ENCODE measurements around the gene ZNF132. TPM values are rescaled to one million over a fixed set of nuclear protein-coding genes. Genes with fewer than 3 reads are reported as not detected.

The ZNF132 gene
- total and polyA plus RNA-seq, 9 of the 15 experiments (the other 6 are each of a cell fraction or from before 2014, with no cell fraction given) = 0.03 to 0.42 (median 0.10) TPM; not detected in 5

GRCh38 chr19:58407658-58408151 lies 32.2 kb downstream of the ZNF132 start (continued):
- TF ChIP-seq PYGO2 (tag; IDR thresholded peaks at IDR 0.05) (no peak), L3MBTL2 (IDR thresholded peaks at IDR 0.05) (peak; percentile 43; the same call in 1 of the 2 replicates), ZNF280A (IDR thresholded peaks at IDR 0.05; ENCODE audit: low read depth, partially characterized antibody) (no peak), ZNF77 (CRISPR knock-in tag; IDR thresholded peaks at IDR 0.05) (no peak), DPF2 (IDR thresholded peaks at IDR 0.05) (peak; percentile 46; the same call in 1 of the 2 replicates)
- TF ChIP-seq, protein P1, sequence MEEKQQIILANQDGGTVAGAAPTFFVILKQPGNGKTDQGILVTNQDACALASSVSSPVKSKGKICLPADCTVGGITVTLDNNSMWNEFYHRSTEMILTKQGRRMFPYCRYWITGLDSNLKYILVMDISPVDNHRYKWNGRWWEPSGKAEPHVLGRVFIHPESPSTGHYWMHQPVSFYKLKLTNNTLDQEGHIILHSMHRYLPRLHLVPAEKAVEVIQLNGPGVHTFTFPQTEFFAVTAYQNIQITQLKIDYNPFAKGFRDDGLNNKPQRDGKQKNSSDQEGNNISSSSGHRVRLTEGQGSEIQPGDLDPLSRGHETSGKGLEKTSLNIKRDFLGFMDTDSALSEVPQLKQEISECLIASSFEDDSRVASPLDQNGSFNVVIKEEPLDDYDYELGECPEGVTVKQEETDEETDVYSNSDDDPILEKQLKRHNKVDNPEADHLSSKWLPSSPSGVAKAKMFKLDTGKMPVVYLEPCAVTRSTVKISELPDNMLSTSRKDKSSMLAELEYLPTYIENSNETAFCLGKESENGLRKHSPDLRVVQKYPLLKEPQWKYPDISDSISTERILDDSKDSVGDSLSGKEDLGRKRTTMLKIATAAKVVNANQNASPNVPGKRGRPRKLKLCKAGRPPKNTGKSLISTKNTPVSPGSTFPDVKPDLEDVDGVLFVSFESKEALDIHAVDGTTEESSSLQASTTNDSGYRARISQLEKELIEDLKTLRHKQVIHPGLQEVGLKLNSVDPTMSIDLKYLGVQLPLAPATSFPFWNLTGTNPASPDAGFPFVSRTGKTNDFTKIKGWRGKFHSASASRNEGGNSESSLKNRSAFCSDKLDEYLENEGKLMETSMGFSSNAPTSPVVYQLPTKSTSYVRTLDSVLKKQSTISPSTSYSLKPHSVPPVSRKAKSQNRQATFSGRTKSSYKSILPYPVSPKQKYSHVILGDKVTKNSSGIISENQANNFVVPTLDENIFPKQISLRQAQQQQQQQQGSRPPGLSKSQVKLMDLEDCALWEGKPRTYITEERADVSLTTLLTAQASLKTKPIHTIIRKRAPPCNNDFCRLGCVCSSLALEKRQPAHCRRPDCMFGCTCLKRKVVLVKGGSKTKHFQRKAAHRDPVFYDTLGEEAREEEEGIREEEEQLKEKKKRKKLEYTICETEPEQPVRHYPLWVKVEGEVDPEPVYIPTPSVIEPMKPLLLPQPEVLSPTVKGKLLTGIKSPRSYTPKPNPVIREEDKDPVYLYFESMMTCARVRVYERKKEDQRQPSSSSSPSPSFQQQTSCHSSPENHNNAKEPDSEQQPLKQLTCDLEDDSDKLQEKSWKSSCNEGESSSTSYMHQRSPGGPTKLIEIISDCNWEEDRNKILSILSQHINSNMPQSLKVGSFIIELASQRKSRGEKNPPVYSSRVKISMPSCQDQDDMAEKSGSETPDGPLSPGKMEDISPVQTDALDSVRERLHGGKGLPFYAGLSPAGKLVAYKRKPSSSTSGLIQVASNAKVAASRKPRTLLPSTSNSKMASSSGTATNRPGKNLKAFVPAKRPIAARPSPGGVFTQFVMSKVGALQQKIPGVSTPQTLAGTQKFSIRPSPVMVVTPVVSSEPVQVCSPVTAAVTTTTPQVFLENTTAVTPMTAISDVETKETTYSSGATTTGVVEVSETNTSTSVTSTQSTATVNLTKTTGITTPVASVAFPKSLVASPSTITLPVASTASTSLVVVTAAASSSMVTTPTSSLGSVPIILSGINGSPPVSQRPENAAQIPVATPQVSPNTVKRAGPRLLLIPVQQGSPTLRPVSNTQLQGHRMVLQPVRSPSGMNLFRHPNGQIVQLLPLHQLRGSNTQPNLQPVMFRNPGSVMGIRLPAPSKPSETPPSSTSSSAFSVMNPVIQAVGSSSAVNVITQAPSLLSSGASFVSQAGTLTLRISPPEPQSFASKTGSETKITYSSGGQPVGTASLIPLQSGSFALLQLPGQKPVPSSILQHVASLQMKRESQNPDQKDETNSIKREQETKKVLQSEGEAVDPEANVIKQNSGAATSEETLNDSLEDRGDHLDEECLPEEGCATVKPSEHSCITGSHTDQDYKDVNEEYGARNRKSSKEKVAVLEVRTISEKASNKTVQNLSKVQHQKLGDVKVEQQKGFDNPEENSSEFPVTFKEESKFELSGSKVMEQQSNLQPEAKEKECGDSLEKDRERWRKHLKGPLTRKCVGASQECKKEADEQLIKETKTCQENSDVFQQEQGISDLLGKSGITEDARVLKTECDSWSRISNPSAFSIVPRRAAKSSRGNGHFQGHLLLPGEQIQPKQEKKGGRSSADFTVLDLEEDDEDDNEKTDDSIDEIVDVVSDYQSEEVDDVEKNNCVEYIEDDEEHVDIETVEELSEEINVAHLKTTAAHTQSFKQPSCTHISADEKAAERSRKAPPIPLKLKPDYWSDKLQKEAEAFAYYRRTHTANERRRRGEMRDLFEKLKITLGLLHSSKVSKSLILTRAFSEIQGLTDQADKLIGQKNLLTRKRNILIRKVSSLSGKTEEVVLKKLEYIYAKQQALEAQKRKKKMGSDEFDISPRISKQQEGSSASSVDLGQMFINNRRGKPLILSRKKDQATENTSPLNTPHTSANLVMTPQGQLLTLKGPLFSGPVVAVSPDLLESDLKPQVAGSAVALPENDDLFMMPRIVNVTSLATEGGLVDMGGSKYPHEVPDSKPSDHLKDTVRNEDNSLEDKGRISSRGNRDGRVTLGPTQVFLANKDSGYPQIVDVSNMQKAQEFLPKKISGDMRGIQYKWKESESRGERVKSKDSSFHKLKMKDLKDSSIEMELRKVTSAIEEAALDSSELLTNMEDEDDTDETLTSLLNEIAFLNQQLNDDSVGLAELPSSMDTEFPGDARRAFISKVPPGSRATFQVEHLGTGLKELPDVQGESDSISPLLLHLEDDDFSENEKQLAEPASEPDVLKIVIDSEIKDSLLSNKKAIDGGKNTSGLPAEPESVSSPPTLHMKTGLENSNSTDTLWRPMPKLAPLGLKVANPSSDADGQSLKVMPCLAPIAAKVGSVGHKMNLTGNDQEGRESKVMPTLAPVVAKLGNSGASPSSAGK (IDR thresholded peaks at IDR 0.05) = peak; percentile 72

All from K562 (cell line).